ENCODE data around the gene CRTAC1.

DNA sequence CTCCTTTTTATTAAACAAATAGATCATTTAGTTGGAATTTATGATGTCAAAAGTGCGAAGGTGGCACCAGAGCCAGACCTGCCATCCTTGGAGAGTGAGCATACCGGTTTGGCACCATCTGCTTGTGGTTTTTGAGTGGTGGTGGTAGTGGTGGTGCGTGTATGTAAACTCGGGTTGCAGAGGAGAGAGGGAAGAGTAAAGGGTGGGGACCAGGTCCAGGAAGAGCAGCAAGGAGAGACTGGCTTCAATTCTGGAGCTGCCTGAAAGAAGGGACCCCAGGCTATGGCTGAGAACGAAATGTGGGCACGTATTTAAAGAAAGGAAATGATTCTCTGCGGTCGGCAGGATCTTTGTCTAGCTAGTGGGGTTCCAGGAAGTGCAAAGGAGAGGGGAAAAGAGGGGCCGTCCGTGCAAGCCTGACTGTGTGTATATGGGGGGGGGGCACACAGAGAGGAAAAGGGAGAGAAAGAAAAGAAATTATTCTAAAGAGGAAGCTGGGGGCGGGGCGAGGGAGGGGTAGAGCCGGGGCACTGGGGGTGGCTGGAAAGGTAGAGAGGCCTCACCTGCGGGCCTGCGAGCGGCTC is 181.2 kb downstream of the CRTAC1 start:
- TF ChIP-seq, protein P1, sequence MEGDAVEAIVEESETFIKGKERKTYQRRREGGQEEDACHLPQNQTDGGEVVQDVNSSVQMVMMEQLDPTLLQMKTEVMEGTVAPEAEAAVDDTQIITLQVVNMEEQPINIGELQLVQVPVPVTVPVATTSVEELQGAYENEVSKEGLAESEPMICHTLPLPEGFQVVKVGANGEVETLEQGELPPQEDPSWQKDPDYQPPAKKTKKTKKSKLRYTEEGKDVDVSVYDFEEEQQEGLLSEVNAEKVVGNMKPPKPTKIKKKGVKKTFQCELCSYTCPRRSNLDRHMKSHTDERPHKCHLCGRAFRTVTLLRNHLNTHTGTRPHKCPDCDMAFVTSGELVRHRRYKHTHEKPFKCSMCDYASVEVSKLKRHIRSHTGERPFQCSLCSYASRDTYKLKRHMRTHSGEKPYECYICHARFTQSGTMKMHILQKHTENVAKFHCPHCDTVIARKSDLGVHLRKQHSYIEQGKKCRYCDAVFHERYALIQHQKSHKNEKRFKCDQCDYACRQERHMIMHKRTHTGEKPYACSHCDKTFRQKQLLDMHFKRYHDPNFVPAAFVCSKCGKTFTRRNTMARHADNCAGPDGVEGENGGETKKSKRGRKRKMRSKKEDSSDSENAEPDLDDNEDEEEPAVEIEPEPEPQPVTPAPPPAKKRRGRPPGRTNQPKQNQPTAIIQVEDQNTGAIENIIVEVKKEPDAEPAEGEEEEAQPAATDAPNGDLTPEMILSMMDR (IDR thresholded peaks at IDR 0.05; ENCODE audit: insufficient read depth, low read depth, low read length): no peak
- no peak for TF ChIP-seq EZH2 (IDR thresholded peaks at IDR 0.05; ENCODE audit: insufficient read depth, low read length)

Data from astrocyte (in vitro differentiated cells and primary cell).